Uterus (tissue), 4 donors: Measurements from ENCODE around the gene TMEM131L. TPM values are rescaled to one million over a fixed set of nuclear protein-coding genes. Genes with fewer than 3 reads are reported as not detected.

Experiments used
- DNase-seq, 2 donors: peaks; one replicate each; pipeline ENCODE4 v3.0.0-alpha.2; 2019 to 2020
- H3K27ac ChIP-seq, 2 donors: fragments of 200-600 bp; sonication (generic); 1 replicate in 1 of 2; 2 replicates in 1 of 2; pipeline ENCODE4 v1.5.1; 2016 to 2018
- H3K27me3 ChIP-seq, 2 donors: fragments of 200-600 bp; sonication (generic); one replicate each; pipeline ENCODE4 v1.5.1; 2018 to 2019; ENCODE audit warnings: control low read depth in 1 of 2
- H3K36me3 ChIP-seq, 2 donors: fragments of 200-600 bp; sonication (generic); one replicate each; pipeline ENCODE4 v1.5.1; 2019; ENCODE audit warnings: control low read depth in 1 of 2
- H3K4me1 ChIP-seq, 2 donors: fragments of 200-600 bp; sonication (generic); one replicate each; pipeline ENCODE4 v1.5.1; 2018 to 2019; ENCODE audit warnings: control low read depth in 1 of 2
- H3K4me3 ChIP-seq, 2 donors: fragments of 200-600 bp; sonication (generic); 1 replicate in 1 of 2; 2 replicates in 1 of 2; pipeline ENCODE4 v1.5.1; 2018 to 2019; ENCODE audit warnings: mild to moderate bottlenecking in 1 of 2
- H3K9me3 ChIP-seq, 2 donors: fragments of 200-600 bp; sonication (generic); one replicate each; pipeline ENCODE4 v1.5.1; 2019; ENCODE audit warnings: control low read depth in 1 of 2
- POLR2A ChIP-seq, 2 donors: fragments of 450-650 bp; IDR thresholded peaks; one replicate each; pipeline ENCODE4 v1.6.1; 2016; ENCODE audit warnings: antibody characterized with exemption in 2 of 2, mild to moderate bottlenecking in 1 of 2, moderate library complexity in 1 of 2
- intact Hi-C: fragments of 100-400 bp; cut with DNase I; formaldehyde crosslinking; loops from one replicate; pipeline ENCODE4 v1.15.1; 2023; ENCODE audit warnings: low total_unique reads
- total RNA-seq, 4 donors: library from RNA; depleted of rRNA in 3 of 4; stranded (reverse); fragments of >200 nt in 3 of 4; gene quantifications; one replicate each; pipeline versions ENCODE4 v1.1.0 to v1.2.4, GENCODE V29; 2014 to 2023
- TF ChIP-seq, protein P1 (sequence below), 4 experiments: fragments of 200-600 bp in 2 of 4; fragments of 450-650 bp in 2 of 4; sonication (generic) in 2 of 4; IDR thresholded peaks; one replicate each; pipeline ENCODE4 v1.5.1; 2016 to 2019; ENCODE audit warnings: antibody characterized with exemption in 4 of 4, mild to moderate bottlenecking in 2 of 4, moderate library complexity in 1 of 4
- donor health status: DM: yes; HTN: yes; CAD: no.

The TMEM131L gene
- total RNA-seq, 4 donors from 2014 or later, result 2.4 to 49.6 (median 18.0) TPM

DNA sequence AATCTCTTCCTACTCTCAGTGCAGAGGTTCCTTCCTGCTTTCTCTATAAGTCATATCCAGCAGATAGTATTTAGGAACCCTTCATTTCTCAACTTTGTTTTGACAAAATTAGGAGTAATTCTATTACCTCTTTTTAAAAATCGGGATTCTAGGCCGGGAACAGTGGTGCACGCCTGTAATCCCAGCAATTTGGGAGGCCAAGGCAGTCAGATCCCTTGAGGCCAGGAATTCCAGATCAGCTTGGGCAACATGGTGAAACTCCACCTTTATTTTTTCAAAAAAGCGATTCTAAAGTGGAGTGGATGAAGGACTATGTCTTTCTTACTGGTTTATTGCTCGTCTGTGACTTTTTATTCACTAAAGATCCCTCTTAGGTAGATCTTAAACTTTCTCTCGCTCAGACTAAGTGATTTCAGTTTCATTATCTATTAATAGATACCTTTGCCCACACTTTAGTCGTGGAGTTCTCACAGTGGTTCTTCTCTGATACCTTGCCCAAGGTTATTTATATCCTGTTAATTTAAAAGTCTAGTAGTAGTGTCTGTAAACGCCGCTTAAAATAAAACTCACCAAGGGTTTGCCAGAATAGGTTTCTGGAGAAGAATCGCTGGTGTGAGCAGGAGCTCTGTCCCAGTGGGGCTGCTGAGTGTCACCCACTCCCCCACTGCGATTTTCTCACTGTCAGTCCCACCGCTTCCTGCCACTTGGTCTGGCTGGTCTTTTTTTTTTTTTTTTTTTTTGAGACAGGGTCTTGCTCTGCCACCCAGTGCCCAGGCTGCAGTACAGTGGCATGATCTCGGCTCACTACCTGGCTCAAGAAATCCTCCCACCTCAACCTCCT lies 27.0 kb upstream of the TMEM131L start:
- Histone ChIP-seq H3K36me3 (no peaks in the 10 kb centered on the region), H3K9me3 (no peaks in the 10 kb centered on the region), H3K4me1 (no peaks in the 10 kb centered on the region), H3K4me3 (no peak overlapping the region), H3K27ac (peak overlapping the region; percentile 36 to 53), H3K27me3 (no peaks in the 10 kb centered on the region)
- no peak for TF ChIP-seq POLR2A (IDR thresholded peaks at IDR 0.05)
- TF ChIP-seq, protein P1, sequence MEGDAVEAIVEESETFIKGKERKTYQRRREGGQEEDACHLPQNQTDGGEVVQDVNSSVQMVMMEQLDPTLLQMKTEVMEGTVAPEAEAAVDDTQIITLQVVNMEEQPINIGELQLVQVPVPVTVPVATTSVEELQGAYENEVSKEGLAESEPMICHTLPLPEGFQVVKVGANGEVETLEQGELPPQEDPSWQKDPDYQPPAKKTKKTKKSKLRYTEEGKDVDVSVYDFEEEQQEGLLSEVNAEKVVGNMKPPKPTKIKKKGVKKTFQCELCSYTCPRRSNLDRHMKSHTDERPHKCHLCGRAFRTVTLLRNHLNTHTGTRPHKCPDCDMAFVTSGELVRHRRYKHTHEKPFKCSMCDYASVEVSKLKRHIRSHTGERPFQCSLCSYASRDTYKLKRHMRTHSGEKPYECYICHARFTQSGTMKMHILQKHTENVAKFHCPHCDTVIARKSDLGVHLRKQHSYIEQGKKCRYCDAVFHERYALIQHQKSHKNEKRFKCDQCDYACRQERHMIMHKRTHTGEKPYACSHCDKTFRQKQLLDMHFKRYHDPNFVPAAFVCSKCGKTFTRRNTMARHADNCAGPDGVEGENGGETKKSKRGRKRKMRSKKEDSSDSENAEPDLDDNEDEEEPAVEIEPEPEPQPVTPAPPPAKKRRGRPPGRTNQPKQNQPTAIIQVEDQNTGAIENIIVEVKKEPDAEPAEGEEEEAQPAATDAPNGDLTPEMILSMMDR (IDR thresholded peaks at IDR 0.05), result no peak
- intact Hi-C loops, result loop anchor here (10.0 kb wide), 1 partner anchor 136 kb away; no protein-coding TSS in a partner anchor
- DNase-seq, result no peak

DNA sequence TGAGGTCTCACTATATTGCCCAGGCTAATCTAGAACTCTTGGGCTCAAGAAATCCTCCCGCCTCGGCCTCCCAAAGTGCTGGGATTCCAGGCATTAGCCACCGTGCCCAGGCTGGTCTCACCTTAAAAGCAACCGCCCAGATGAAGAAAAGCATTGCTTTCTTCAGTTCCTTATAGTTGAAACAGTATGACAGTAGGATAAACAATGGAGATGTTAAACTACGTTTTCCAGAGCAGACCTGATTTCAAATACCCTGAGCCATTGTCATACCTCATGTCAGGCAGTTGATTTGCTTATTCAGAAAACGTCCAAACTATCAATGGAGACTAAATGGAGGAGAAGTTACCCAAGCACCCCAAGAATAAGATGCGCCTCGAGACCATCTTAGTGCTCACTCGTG lies 26.3 kb upstream of the TMEM131L start:
- Histone ChIP-seq H3K9me3 (no peaks in the 10 kb centered on the region), H3K27ac (no peak overlapping the region), H3K36me3 (no peaks in the 10 kb centered on the region), H3K4me1 (no peaks in the 10 kb centered on the region), H3K4me3 (no peak overlapping the region), H3K27me3 (no peaks in the 10 kb centered on the region)
- intact Hi-C loops, result loop anchor here (10.0 kb wide), 1 partner anchor 135 kb away; no protein-coding TSS in a partner anchor
- TF ChIP-seq, protein P1 (IDR thresholded peaks at IDR 0.05), result no peak
- TF ChIP-seq POLR2A (IDR thresholded peaks at IDR 0.05), result no peak
- no peak for DNase-seq

DNA sequence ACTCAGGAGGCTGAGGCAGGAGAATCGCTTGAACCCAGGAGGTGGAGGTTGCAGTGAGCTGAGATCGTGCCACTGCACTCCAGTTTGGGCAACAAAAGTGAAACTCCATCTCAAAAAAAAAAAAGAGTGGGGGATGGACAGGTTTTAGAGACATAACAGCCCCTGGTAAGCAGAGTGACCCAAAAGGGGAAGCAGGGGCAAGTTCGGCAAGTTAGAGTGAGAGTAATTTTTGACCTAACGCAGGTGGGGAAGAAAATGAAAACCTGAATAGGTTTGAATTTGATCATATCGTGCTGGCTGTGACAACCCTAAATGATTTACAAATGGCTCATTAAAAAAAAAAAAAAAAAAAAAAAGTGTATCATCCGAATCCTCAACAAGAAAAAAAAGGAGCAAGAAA lies 25.7 kb upstream of the TMEM131L start:
- Histone ChIP-seq H3K36me3 (no peaks in the 10 kb centered on the region), H3K9me3 (no peaks in the 10 kb centered on the region), H3K4me3 (no peak overlapping the region), H3K4me1 (no peaks in the 10 kb centered on the region), H3K27me3 (no peaks in the 10 kb centered on the region), H3K27ac (no peak overlapping the region)
- TF ChIP-seq, protein P1 (IDR thresholded peaks at IDR 0.05), result no peak
- no peak for TF ChIP-seq POLR2A (IDR thresholded peaks at IDR 0.05)
- intact Hi-C loops, result no loop called here
- no peak for DNase-seq

DNA sequence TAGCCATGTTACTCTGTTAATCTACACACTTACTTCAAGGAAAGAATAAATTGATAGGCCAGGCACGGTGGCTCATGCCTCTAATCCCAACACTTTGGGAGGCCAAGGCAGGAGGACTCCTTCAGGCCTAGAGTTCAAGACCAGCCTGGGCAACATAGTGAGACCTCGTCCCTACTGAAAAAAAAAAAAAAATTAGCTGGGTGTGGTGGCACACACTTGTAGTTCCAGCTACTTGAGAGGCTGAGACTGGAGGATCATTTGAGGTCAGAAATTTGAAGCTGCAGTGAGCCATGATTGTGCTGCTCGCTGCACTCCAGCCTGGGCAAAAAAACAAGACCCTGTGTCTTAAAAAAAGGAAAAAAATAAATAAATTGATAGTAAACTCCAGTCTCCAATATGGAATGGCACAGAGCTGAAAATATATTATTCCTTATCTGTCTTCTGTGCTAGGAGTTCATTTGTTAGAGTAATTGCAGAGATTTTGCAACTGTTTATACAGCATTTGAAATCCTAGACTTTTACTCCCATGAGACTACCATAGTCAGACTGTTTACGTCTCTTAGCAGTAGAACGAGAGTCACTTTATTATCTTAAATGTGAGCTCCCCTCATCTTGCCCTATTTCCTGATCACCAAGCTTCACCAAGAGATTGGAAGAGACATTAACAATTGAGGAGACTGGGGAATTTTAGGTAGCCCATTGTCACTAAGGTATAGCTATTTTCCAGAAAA lies 18.8 kb upstream of the TMEM131L start:
- no peak for DNase-seq
- Histone ChIP-seq H3K36me3 (no peaks in the 10 kb centered on the region), H3K4me1 (no peaks in the 10 kb centered on the region), H3K27me3 (no peaks in the 10 kb centered on the region), H3K9me3 (no peaks in the 10 kb centered on the region), H3K27ac (peak overlapping the region; percentile 26 to 47), H3K4me3 (no peak overlapping the region)
- intact Hi-C loops, result no loop called here
- TF ChIP-seq POLR2A (IDR thresholded peaks at IDR 0.05), result no peak
- TF ChIP-seq, protein P1 (IDR thresholded peaks at IDR 0.05), result no peak
